Forelimb muscle (tissue), 1 donor: ENCODE measurements around the gene BMP10. TPM values are rescaled to one million over a fixed set of nuclear protein-coding genes. Genes with fewer than 3 reads are reported as not detected.
A peak's percentile ranks its signal among the peaks of the same experiment; 100 is the strongest.

ENCODE experiments used
- DNase-seq: peaks from one replicate; pipeline ENCODE4 v3.0.0-alpha.2; 2013; ENCODE audit warnings: low read depth
- polyA plus RNA-seq: library from polyadenylated mRNA; unstranded; fragments of 120-200 nt; gene quantifications from one replicate; pipeline ENCODE4 v1.2.1, GENCODE V29; 2013; ENCODE audit not compliant: insufficient read length

The BMP10 gene, protein sequence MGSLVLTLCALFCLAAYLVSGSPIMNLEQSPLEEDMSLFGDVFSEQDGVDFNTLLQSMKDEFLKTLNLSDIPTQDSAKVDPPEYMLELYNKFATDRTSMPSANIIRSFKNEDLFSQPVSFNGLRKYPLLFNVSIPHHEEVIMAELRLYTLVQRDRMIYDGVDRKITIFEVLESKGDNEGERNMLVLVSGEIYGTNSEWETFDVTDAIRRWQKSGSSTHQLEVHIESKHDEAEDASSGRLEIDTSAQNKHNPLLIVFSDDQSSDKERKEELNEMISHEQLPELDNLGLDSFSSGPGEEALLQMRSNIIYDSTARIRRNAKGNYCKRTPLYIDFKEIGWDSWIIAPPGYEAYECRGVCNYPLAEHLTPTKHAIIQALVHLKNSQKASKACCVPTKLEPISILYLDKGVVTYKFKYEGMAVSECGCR
- not detected for polyA plus RNA-seq

DNA sequence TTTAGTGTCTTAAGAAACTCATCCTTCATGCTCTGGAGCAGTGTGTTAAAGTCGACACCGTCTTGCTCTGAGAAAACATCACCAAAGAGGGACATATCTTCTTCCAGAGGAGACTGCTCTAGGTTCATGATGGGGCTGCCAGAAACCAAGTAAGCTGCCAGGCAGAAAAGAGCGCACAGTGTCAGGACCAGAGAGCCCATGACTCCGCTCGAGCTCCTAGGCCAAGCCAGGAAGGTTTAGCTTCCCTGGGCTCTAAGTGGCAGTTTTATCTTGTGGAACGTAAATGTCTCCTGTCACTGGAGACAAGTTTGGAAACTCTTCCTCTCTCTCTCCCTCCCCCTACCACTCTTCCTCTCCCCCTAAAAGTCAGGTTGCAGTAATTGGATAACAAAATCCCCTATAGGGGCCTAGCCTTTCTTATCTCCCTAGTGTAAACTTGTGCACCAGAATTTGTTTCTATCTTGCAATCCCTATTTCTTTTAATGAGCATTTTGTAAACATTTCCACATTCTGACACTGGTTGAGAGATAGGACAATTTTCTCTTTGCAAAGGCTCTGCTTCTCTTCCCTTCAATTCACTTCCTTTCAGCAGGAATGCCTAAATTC lies at the start of gene BMP10:
TSS of gene BMP10 (minus strand) at position 239 of the 606 bp plus-strand sequence. CDS start at position 200, 39 bp downstream.
- no peak for DNase-seq

DNA sequence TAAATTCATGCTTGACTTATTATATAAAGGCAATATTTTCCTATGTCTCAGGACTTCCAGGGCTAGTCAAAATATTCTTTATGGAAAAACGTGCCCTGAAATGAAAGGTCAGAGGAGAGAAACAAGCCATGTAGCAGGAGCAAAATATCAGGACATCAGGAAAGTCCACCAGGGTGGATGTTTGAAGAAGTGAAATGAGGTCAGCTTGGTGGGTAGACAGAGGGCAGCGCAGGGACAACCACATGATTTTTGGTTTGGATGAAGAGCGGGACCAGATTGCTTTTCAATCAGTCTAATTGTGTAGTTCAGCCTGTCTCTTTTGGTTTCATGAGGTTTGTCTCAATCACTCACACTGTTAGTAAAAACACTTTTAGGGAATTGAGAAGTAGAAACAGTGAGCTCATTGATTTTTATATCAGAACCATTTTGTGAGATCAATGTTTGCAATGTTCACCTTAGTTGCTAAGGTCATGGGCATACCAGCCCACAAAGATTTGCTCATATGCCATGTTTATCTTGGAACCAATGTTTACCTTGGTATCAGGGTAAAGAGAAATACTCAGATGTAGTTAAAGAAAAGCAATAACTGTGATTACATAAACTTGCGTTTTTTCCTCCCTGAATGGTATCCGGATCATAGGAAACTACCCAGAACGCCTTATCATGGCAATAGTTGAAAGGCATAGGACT lies 49.4 kb upstream of the BMP10 start:
- no peak for DNase-seq

DNA sequence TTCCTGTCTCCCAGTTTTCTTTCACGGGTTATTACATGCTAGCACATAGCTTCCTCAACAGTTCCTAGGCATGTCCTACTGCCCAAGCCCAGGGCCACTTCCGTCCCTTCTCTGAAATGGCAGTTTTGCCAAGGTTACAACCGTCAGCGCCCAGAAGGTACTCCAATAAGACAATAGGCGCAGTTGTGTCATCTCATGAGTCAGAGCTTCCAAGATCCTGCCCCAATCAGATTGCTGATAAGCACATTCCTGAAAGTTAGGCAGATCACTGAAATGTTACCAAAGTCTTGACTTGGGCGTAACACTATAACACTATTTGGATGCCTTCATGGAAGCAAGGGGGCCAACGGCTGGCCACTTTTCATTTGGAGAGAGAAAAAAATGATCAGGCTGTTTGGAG lies 47.3 kb upstream of the BMP10 start:
- no peak for DNase-seq

GRCh38 chr2:68917034-68917718 lies 46.0 kb upstream of the BMP10 start:
- no peak for DNase-seq

DNA sequence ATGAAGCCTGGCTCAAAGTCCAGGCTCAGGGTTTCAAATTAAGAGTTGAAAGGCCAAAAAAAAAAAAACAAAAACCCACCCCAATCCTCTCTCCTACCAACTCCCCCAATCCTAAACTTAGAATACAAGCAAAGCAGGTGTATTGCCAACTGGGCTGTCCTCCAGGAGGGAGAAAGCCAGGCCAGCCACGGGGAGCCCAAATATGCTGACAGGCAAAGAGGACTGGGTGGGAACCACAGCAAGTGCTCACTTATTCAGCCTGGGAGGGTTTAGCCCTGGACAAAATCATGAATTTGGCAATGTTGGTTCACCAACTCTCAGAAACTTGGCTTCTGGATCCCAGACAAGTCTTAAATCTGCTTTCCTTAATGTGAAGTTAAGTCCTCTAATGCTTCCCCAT lies 45.0 kb upstream of the BMP10 start:
- no peak for DNase-seq

DNA sequence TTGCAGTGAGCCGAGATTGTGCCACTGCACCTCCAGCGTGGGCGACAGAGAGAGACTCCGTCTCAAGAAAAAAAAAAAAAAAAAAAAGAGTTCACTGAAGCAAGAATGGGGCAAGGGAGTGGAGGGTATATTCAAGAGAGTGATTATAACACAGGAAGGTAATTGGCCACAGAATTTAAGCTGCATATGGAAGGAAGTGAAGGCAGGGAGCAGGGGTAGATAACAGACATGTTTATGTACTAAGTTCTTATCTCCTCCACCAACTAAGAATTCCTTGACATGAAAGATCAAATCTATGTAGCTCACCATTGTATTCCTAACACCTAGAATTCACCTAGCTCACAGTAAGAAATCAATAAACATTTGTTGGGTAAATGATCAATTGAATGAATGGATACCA lies 44.2 kb upstream of the BMP10 start:
- no peak for DNase-seq

GRCh38 chr2:68913359-68913758 lies 42.2 kb upstream of the BMP10 start:
- DNase-seq: no peak

DNA sequence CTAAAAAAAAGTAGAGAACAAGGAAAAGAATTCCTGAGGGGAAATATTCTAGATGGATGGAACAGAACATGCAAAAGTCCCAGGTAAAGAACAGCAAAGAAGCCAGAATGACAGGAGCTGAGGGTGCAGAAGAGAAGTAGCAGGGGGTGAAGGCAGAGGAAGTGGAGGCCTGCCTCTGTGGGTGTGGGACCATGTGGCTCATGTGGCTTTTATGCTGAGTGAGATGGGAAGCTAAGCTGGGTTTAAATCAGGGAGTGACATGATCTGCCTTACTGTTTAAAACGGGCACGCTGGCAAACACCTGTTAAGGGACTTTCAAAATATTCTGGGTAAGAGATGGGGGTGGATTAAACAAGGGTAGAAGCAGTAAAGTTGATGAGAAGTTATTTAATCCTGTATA lies 41.5 kb upstream of the BMP10 start:
- no peak for DNase-seq

- no peak for DNase-seq
Observed at GRCh38 chr2:68912111-68912510, 40.9 kb upstream of the BMP10 start.

GRCh38 chr2:68911709-68912108 lies 40.5 kb upstream of the BMP10 start:
- DNase-seq: no peak

- DNase-seq: no peak
Observed at GRCh38 chr2:68911246-68911645, 40.0 kb upstream of the BMP10 start.

- DNase-seq: peak; percentile 35
Observed at GRCh38 chr2:68909793-68910674, 38.8 kb upstream of the BMP10 start.

DNA sequence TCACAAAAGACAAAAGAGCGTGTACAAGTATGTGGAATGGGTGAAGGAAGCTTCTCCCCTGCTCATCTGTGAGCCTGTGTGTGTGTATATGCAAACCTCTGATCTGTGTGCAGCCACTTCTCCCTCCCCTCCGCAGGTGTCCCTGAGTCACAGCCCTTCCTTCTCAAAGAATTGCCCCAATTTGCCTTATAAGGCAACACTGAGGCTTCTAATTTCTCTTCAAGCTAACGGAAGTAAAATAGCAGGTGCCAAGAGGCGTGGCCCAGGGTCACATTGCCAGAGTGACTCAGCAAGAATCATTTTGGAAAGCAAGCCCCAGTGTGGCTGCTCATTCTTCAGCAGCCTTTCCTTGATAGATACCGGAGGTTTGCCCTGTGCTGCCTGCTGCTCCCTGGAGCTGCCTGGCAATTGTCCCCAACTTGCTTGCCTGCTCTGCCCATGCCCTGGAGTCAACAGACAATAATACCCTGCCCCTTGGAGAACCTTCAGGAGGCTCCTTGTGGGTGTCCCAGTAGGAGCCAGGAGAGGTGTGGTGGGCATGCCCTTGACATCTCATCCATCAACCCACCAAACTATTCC lies 37.3 kb upstream of the BMP10 start:
- DNase-seq: peak; percentile 19

GRCh38 chr2:68907920-68908253 lies 36.7 kb upstream of the BMP10 start:
- no peak for DNase-seq

DNA sequence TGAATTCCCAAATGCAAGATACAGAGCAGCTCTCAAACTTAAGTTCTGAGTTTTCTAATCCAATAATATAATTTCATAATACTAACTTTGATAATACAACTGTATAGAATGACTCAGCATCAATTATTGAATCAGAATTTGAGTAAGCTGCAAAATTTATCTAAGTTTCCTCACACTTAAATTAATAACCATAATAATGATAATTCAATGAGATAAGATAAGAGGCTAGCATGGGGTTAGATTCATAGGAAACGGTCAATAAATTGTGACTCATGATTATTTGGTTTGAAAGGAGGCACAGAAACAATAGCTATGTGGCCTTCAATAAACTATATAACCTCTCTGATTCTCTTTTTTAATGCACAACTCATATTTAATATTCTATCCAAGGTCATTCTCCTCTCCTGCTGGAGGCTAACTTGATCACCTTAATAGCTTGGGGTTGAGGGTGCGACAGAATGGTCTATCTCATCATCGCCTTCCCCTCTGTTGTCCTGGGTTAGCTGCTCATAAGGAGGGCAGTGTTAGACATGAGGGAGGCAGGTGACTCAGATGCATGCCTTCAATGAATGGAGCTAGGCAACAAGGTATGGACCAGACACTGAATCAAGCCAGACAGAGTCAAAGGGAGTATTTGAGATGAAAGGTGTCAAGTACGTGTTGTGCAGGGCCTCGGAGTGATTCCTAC lies 36.2 kb upstream of the BMP10 start:
- no peak for DNase-seq

DNA sequence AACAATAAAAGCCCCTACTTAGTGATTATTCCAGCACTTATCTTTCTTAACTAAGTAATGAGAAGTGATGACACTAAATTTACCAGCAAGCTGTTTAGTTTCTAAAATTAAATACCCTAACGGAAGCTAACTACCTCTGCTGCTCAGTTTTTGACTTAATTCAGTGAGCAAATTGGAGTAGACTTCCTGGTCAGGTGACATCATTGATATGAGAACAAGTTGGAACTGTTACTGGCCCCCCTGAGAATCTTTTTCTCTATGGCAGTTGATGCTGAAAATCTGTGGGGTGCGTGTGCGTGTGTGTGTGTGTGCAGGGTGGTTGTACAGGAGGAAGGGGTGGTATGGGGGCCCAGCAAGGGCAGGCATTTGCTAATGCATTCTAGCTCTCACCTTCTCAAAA lies 35.5 kb upstream of the BMP10 start:
- no peak for DNase-seq

GRCh38 chr2:68905116-68905515 lies 33.9 kb upstream of the BMP10 start:
- no peak for DNase-seq

GRCh38 chr2:68901561-68901960 lies 30.4 kb upstream of the BMP10 start:
- DNase-seq: no peak

DNA sequence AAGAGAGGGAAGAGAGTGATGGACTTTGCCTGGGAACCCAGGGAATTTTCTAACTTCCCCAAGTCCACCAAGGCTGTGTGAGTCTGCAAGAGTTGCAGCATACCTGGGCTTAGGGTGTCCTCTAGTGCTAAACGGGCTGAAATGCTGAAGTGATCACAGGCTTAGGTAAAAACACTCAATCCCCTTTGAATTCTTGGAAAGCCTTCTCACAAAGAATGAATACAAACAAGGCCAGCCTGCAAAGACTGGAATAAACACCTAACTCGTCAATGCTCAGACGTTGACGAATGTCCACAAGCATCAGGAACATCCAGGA lies 30.0 kb upstream of the BMP10 start:
- DNase-seq: no peak

- DNase-seq: no peak
Observed at GRCh38 chr2:68900496-68901198, 29.4 kb upstream of the BMP10 start.
